IPS-20b (cell line): ENCODE data around the gene PKD2.
"Not testable (repeated sequence)": the region's sequence is repeated elsewhere in the genome, so short reads cannot be mapped to it uniquely, and the experiment has no call there.

Experiments
- H3K27ac ChIP-seq: one replicate; pipeline ENCODE4 v1.5.1; 2013; ENCODE audit warnings: low read length
- H3K27me3 ChIP-seq: 2 replicates; pipeline ENCODE4 v1.6.1; 2013; ENCODE audit warnings: mild to moderate bottlenecking, low read length, inconsistent platforms; ENCODE audit not compliant: insufficient read depth
- H3K36me3 ChIP-seq: 2 replicates; pipeline ENCODE4 v1.6.1; 2013; ENCODE audit warnings: low read depth, mild to moderate bottlenecking, inconsistent platforms, low read length, moderate library complexity; ENCODE audit not compliant: insufficient read depth
- H3K4me1 ChIP-seq: 2 replicates; pipeline ENCODE4 v1.6.1; 2013; ENCODE audit warnings: mild to moderate bottlenecking, control low read depth, inconsistent platforms, low read length, moderate library complexity; ENCODE audit not compliant: insufficient read depth
- H3K4me3 ChIP-seq: 2 replicates; pipeline ENCODE4 v1.5.1; 2013; ENCODE audit warnings: mild to moderate bottlenecking, low read length, inconsistent platforms
- H3K9ac ChIP-seq: 2 replicates; pipeline ENCODE4 v1.6.1; 2013; ENCODE audit warnings: low read depth, mild to moderate bottlenecking, inconsistent platforms, low read length, moderate library complexity
- H3K9me3 ChIP-seq: 2 replicates; pipeline ENCODE4 v1.6.1; 2013; ENCODE audit warnings: mild to moderate bottlenecking, low read depth, low read length, inconsistent platforms; ENCODE audit not compliant: insufficient read depth

Gene PKD2

DNA sequence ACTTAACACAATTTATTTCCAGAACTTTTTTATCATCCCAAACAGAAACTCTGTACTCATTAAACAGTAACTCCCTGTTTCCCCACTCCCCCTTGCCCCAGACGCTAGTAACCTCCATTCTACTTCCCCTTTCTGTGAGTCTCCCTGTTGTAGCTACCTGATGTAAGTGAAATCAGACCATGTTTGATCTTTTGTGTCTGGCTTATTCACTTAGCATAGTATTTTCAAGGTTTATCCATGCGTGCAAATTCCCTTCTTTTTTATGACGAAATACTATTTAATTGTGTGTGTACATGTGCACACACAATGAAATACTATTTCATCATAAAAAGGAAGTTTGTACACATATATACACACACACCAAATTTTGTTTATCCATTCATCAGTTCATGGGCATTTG lies 5.2 kb downstream of the PKD2 start:
- Histone ChIP-seq H3K27ac (no peak overlapping the region), H3K27me3 (no peaks in the 10 kb centered on the region), H3K4me3 (no peak overlapping the region), H3K36me3 (no peaks in the 10 kb centered on the region), H3K4me1 (peaks cover 20% of the 10 kb centered on the region), H3K9me3 (no peaks in the 10 kb centered on the region), H3K9ac (no peak overlapping the region)

- no peak overlapping the region for H3K9ac ChIP-seq
- H3K9me3 ChIP-seq = no peaks in the 10 kb centered on the region
- H3K27me3 ChIP-seq = no peaks in the 10 kb centered on the region
- H3K27ac ChIP-seq = no peak overlapping the region
- no peak overlapping the region for H3K4me3 ChIP-seq
- peaks cover 2% of the 10 kb centered on the region; the same call in 1 of the 2 replicates for H3K36me3 ChIP-seq
- H3K4me1 ChIP-seq = peaks cover 16% of the 10 kb centered on the region
Measured at GRCh38 chr4:88014386-88014905, 7.0 kb downstream of the PKD2 start.

DNA sequence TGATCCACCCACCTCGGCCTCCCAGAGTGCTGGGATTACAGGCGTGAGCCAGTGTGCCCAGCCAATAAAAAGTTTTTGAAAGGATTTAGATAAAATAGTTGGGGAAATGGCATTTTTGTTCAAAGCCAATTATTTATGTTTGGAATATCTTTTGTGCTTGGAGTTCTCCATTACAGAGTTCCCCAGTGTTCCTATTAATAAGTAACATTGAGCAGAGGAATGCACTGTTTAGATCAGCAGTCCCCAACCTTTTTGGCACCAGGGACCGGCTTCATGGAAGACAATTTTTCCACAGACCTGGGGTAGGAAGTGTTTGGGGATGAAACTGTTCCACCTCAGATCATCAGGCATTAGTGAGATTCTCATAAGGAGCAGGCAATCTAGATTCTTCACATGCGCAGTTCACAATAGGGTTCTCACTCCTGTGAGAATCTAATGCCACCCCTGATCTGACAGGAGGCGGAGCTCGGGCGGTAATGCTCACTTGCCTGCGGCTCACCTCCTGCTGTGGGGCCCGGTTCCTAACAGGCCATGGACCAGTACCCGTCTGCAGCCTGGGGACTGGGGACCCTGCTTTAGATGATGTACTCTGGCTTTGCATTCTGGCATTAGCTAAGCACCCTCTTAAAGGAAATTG lies 8.3 kb downstream of the PKD2 start:
- Histone ChIP-seq H3K4me3 (no peak overlapping the region), H3K27ac (no peak overlapping the region), H3K4me1 (peaks cover 7% of the 10 kb centered on the region), H3K36me3 (peaks cover 15% of the 10 kb centered on the region), H3K27me3 (no peaks in the 10 kb centered on the region), H3K9me3 (no peaks in the 10 kb centered on the region), H3K9ac (no peak overlapping the region)

GRCh38 chr4:88017516-88018297 lies 10.3 kb downstream of the PKD2 start:
- Histone ChIP-seq H3K4me1 (no peaks in the 10 kb centered on the region), H3K9ac (no peak overlapping the region)

DNA sequence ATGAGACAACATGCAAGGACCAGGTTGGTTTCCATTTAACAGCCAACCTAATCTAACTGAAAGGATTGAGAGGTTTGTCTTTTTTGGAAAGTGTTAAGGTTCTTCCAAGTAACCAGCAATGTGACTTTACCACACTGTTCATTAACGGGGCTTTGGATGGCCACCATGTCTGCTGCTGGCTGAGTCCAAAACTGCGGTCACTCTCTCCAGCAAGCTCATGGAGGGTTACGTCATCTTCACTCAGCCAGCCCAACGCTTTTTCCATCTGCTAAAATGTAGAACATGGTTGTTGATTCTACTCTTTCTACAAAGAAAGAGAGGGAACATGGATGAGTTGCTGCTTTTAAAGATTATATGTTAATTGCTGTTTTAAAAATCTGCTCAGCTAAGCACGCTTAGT lies 11.0 kb downstream of the PKD2 start:
- no peaks in the 10 kb centered on the region for H3K9me3 ChIP-seq
- H3K4me3 ChIP-seq = no peak overlapping the region
- no peaks in the 10 kb centered on the region for H3K27me3 ChIP-seq
- no peak overlapping the region for H3K27ac ChIP-seq
- H3K36me3 ChIP-seq = peaks cover 40% of the 10 kb centered on the region
- no peak overlapping the region for H3K9ac ChIP-seq
- no peaks in the 10 kb centered on the region for H3K4me1 ChIP-seq

More at GRCh38 chr4:88017516-88018297, 10.3 kb downstream of the PKD2 start:
- H3K27ac ChIP-seq = no peak overlapping the region
- H3K9me3 ChIP-seq = no peaks in the 10 kb centered on the region
- H3K4me3 ChIP-seq = no peak overlapping the region
- peaks cover 35% of the 10 kb centered on the region for H3K36me3 ChIP-seq
- H3K27me3 ChIP-seq = no peaks in the 10 kb centered on the region

GRCh38 chr4:88021824-88022223 lies 14.4 kb downstream of the PKD2 start:
- Histone ChIP-seq H3K36me3 (peaks cover 68% of the 10 kb centered on the region), H3K9me3 (peaks cover 15% of the 10 kb centered on the region), H3K4me1 (no peaks in the 10 kb centered on the region), H3K9ac (no peak overlapping the region), H3K27me3 (no peaks in the 10 kb centered on the region), H3K4me3 (no peak overlapping the region), H3K27ac (no peak overlapping the region)

DNA sequence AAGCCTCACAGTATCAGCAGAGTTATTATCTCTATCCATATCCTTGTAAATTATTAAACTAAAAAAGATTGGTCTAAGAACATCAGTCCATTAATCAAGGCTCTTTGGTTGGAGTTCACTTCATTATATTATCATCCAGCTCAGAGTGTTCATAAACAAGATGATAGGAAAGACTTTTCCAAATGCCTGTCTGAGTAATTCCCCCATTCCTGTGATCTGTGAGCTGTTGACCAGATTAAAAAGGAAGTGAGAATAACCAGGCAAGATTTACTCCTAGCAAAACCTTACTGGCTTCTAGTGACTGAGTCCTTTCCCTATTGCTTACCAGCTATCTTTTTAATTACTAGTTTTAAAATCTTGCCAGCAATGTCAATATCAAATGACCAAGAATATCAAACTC lies 14.9 kb downstream of the PKD2 start:
- H3K9ac ChIP-seq = no peak overlapping the region
- H3K27me3 ChIP-seq = no peaks in the 10 kb centered on the region
- H3K9me3 ChIP-seq = peaks cover 15% of the 10 kb centered on the region
- peaks cover 68% of the 10 kb centered on the region for H3K36me3 ChIP-seq
- no peak overlapping the region for H3K27ac ChIP-seq
- H3K4me1 ChIP-seq = no peaks in the 10 kb centered on the region
- no peak overlapping the region for H3K4me3 ChIP-seq

DNA sequence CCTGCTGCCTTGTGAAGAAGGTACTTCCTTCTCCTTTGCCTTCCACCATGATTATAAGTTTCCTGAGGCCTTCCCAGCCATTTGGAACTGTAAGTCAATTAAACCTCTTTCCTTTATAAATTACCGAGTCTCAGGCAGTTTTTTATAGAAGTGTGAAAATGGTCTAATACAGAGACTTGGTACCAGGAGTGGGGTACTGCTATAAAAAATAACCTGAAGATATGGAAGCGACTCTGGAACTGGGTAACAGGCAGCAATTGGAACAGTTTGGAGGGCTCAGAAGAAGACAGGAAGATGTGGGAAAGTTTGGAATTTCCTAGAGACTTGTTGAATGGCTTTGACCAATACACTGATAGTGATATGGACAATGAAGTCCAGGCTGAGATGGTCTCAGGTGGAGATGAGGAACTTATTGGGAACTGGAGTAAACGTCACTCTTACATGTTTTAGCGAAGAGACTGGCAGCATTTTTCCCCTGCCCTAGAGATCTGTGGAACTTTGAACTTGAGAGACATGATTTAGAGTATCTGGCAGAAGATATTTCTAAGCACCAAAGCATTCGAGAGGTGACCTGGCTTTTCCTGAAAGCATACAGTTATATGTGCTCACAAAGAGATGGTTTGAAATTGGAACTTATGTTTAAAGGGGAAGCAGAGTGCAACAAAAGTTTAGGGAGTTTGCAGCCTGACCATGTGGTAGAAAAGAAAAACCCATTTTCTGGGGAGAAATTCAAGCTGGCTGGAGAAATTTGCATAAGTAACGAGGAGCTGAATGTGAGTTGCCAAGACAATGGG lies 18.6 kb downstream of the PKD2 start:
- H3K27me3 ChIP-seq, H3K4me1 ChIP-seq, H3K9ac ChIP-seq, H3K4me3 ChIP-seq, H3K27ac ChIP-seq: not testable (repeated sequence)
- peaks cover 71% of the 10 kb centered on the region for H3K36me3 ChIP-seq
- H3K9me3 ChIP-seq = peaks cover 15% of the 10 kb centered on the region

- Histone ChIP-seq H3K4me3 (no peak overlapping the region), H3K9me3 (peaks cover 15% of the 10 kb centered on the region), H3K4me1 (no peaks in the 10 kb centered on the region), H3K27me3 (no peaks in the 10 kb centered on the region), H3K9ac (no peak overlapping the region), H3K27ac (no peak overlapping the region), H3K36me3 (peaks cover 66% of the 10 kb centered on the region)
Measured at GRCh38 chr4:88027611-88028608, 20.5 kb downstream of the PKD2 start.

- Histone ChIP-seq H3K27ac (no peak overlapping the region), H3K36me3 (peaks cover 64% of the 10 kb centered on the region), H3K9ac (no peak overlapping the region), H3K4me1 (no peaks in the 10 kb centered on the region), H3K9me3 (peaks cover 15% of the 10 kb centered on the region), H3K27me3 (no peaks in the 10 kb centered on the region), H3K4me3 (no peak overlapping the region)
Measured at GRCh38 chr4:88028946-88029345, 21.5 kb downstream of the PKD2 start.

DNA sequence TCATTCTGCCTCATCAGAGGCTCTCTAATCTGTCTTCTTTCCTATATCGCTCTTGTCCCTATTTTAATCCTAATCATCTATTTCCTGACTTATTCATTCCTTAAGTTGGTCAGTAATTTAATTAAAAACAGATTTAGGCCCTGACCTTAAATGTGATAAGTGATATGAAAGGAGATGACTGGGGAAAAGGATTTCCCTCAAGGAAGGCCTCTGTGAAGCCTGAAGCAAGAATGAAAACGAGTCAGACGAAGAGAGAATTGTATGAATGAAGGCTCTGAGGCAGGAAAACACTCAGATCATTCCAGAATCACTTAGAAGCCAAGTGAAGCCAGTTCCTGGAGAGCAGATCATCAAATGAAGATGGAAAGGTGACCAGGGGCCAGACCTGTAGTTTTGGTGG lies 22.1 kb downstream of the PKD2 start:
- Histone ChIP-seq H3K4me3 (no peak overlapping the region), H3K36me3 (peaks cover 60% of the 10 kb centered on the region), H3K27me3 (no peaks in the 10 kb centered on the region), H3K9me3 (peaks cover 15% of the 10 kb centered on the region), H3K4me1 (no peaks in the 10 kb centered on the region), H3K9ac (no peak overlapping the region), H3K27ac (no peak overlapping the region)
